Activated CD8-positive, alpha-beta T cell treated with anti-CD3 and anti-CD28 coated beads for 36 hours (primary cell): ENCODE results near the gene PABPN1L. TPM values are rescaled to one million over a fixed set of nuclear protein-coding genes. Genes with fewer than 3 reads are reported as not detected.

Experiments
- ATAC-seq: fragments of 200-7000 bp; cut with Tn5 transposase; one replicate; pipeline ENCODE4 v1.10.0; 2021; ENCODE audit warnings: mild to moderate bottlenecking, moderate library complexity
- CTCF ChIA-PET: fragments of 350-600 bp; sonication (Branson Sonifier 250); formaldehyde crosslinking; loops from one replicate; lab custom pipeline; 2021; ENCODE audit warnings: antibody characterized with exemption; lab: Charles Lee
- POLR2A ChIA-PET: fragments of 350-600 bp; sonication (Branson Sonifier 250); formaldehyde crosslinking; loops from one replicate; lab custom pipeline; 2021; ENCODE audit warnings: antibody characterized with exemption; lab: Charles Lee
- DNase-seq: peaks from one replicate; pipeline ENCODE4 v3.0.0-alpha.2; 2020
- H3K27ac Mint-ChIP-seq: one replicate; pipeline ENCODE4 v1.8.0; 2021; ENCODE audit warnings: mild to moderate bottlenecking, mixed read lengths
- H3K27me3 Mint-ChIP-seq: one replicate; pipeline ENCODE4 v1.8.0; 2021; ENCODE audit warnings: mixed read lengths
- H3K36me3 Mint-ChIP-seq: one replicate; pipeline ENCODE4 v1.8.0; 2021; ENCODE audit warnings: low read depth, mixed read lengths
- H3K4me1 Mint-ChIP-seq: one replicate; pipeline ENCODE4 v1.8.0; 2021; ENCODE audit warnings: low read depth, mixed read lengths
- H3K4me3 Mint-ChIP-seq: one replicate; pipeline ENCODE4 v1.8.0; 2021; ENCODE audit warnings: mild to moderate bottlenecking, moderate library complexity, mixed read lengths
- H3K9me3 Mint-ChIP-seq: one replicate; pipeline ENCODE4 v1.8.0; 2021; ENCODE audit warnings: mixed read lengths
- CTCF ChIP-seq: fragments of 200-600 bp; IDR thresholded peaks from one replicate; pipeline ENCODE4 v1.8.0; 2022; ENCODE audit warnings: antibody characterized with exemption, mild to moderate bottlenecking
- intact Hi-C: fragments of 100-400 bp; cut with micrococcal nuclease; formaldehyde crosslinking; loops from one replicate; pipeline ENCODE4 v1.10.0; 2022
- total RNA-seq, 2 experiments: library from RNA; stranded (reverse); gene quantifications; one replicate each; pipeline ENCODE4 v1.2.3, GENCODE V29; 2021

PABPN1L gene
- total RNA-seq, 2 experiments from 2014 or later: not detected

GRCh38 chr16:88868974-88869672 is 2.7 kb upstream of the PABPN1L start:
- TF ChIP-seq CTCF: no peak
- ATAC-seq (no peak), DNase-seq (no peak)
- no peaks in the 10 kb centered on the region for H3K36me3 Mint-ChIP-seq
- CTCF ChIA-PET: no interaction called here
- POLR2A ChIA-PET: no interaction called here
- H3K9me3 Mint-ChIP-seq: no peaks in the 10 kb centered on the region
- intact Hi-C loops: no loop called here
- peaks cover 4% of the 10 kb centered on the region for H3K4me1 Mint-ChIP-seq
- H3K4me3 Mint-ChIP-seq: no peak overlapping the region
- peaks cover 10% of the 10 kb centered on the region for H3K27me3 Mint-ChIP-seq
- H3K27ac Mint-ChIP-seq: no peak overlapping the region

- intact Hi-C loops: no loop called here
- no peaks in the 10 kb centered on the region for H3K9me3 Mint-ChIP-seq
- H3K27ac Mint-ChIP-seq: no peak overlapping the region
- H3K4me1 Mint-ChIP-seq: peaks cover 4% of the 10 kb centered on the region
- CTCF ChIA-PET: no interaction called here
- ATAC-seq (no peak), DNase-seq (no peak)
- H3K36me3 Mint-ChIP-seq: no peaks in the 10 kb centered on the region
- TF ChIP-seq CTCF: no peak
- H3K27me3 Mint-ChIP-seq: peaks cover 10% of the 10 kb centered on the region
- POLR2A ChIA-PET: interaction anchor here (0.6 kb wide), 1 partner anchor 11 kb away, joined by 3 read pairs; the partner anchor contains the start of genes GALNS and TRAPPC2L
- no peak overlapping the region for H3K4me3 Mint-ChIP-seq
These were observed 1.3 kb upstream of the PABPN1L start for GRCh38 chr16:88867581-88868246.

- Mint-ChIP-seq H3K27ac (no peak overlapping the region), H3K27me3 (peaks cover 3% of the 10 kb centered on the region), H3K4me1 (peaks cover 2% of the 10 kb centered on the region), H3K36me3 (no peaks in the 10 kb centered on the region), H3K4me3 (no peak overlapping the region), H3K9me3 (no peaks in the 10 kb centered on the region)
- ATAC-seq (no peak), DNase-seq (no peak)
- intact Hi-C loops: no loop called here
- CTCF ChIA-PET: no interaction called here
- no peak for TF ChIP-seq CTCF
- POLR2A ChIA-PET: no interaction called here
These were observed 718 bp downstream of the PABPN1L start for GRCh38 chr16:88865742-88866141.

GRCh38 chr16:88865310-88865709 is 1.1 kb downstream of the PABPN1L start:
- Mint-ChIP-seq H3K4me3 (no peak overlapping the region), H3K36me3 (no peaks in the 10 kb centered on the region), H3K27ac (no peak overlapping the region), H3K4me1 (no peaks in the 10 kb centered on the region), H3K27me3 (no peaks in the 10 kb centered on the region), H3K9me3 (no peaks in the 10 kb centered on the region)
- POLR2A ChIA-PET: interaction anchor here (1.1 kb wide), 1 partner anchor 22 kb away, joined by 3 read pairs; no protein-coding TSS in a partner anchor
- no peak for TF ChIP-seq CTCF
- CTCF ChIA-PET: no interaction called here
- DNase-seq: no peak
- intact Hi-C loops: no loop called here
- no peak for ATAC-seq

- H3K9me3 Mint-ChIP-seq: no peaks in the 10 kb centered on the region
- H3K27ac Mint-ChIP-seq: no peak overlapping the region
- no peaks in the 10 kb centered on the region for H3K4me1 Mint-ChIP-seq
- no peak for DNase-seq
- CTCF ChIA-PET: no interaction called here
- H3K4me3 Mint-ChIP-seq: no peak overlapping the region
- no peak for TF ChIP-seq CTCF
- POLR2A ChIA-PET: interaction anchor here (0.6 to 1.1 kb wide), 2 partner anchors 23 to 958 kb away, joined by 3 read pairs; no protein-coding TSS in a partner anchor
- ATAC-seq: no peak
- intact Hi-C loops: no loop called here
- H3K27me3 Mint-ChIP-seq: no peaks in the 10 kb centered on the region
- peaks cover 4% of the 10 kb centered on the region for H3K36me3 Mint-ChIP-seq
These were observed 1.9 kb downstream of the PABPN1L start for GRCh38 chr16:88864521-88864920.
